Measurements from ENCODE around the gene UROC1.

Gene UROC1

DNA sequence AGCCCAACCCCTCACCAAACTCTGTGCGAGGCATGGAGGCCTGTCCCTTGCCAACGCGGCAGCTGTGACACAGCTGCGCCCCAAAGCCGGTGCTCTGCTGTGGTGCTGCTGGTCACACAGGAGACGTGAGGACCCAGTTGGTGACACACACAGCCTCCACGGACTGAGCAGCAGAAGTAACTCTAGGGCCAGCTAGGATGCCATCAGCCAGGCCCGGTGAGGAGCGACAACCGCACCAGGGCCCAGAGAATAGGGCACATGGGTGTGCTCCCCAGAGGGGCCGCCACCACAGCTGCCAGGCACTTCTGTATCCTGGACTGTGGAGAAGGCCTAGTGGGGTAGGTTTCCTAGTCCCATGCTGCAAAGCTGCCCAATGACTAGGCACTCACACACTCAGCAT, 52.6 kb downstream of the UROC1 start:
- DNase-seq (ENCODE audit: extremely low read depth in 1 of 2, low read depth in 1 of 2) = no peak

DNA sequence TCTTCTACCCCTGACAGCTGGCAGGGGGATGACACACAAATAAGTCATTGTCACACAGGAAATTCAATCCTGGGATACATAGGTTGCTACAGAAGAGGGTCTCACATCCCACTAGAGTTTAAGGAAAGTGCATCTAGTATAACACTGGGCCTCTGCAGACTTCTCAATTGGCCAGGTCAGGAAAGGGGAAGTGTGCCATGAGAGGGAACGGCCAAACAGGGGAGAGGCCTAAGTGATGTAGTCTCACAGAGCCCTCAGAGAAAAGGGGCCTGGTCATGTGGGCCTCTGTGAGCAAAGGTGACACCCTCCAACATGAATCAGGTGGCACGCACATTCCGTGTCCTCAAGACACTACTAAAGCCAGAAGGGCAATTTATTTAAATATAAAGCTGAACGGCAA, 53.1 kb downstream of the UROC1 start:
- DNase-seq (ENCODE audit: extremely low read depth in 1 of 2, low read depth in 1 of 2) = no peak

DNA sequence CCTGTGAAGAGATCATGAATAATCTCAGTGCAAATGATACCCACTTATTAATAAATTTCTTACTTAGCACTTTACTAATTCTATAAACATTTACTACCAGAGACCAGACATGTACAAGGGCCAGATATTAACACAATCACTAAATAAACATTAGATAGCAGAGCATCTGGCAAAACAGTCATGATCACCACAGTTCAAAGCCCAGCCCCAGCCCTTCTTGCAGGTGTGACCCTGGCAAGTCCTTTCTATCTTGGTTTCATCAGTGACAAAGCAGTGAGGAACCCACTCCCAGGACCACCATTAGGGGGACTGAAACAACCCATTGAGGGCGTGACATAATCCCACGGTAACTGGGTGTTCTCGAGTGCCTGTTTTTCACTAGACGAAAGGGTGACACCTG, 53.5 kb downstream of the UROC1 start:
- no peak for DNase-seq (ENCODE audit: extremely low read depth in 1 of 2, low read depth in 1 of 2)

DNA sequence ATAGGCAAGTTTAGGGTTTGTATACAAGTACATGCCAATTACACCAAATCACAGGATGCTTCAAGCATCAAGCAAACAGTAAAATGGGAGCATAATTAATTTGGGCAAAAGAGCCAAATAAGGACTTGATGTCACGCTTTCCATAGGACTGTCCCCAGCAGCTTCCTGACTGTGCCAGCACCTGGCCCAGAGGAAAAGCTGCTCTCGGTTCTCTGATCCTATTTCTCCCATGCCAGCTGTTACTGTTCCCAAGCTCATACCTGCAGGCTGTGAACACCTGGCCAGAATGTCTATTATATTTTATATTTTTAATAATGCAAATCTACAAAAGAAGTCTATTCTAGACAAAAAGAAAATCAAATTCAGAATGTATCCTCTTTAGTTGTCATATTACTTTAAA, 54.1 kb downstream of the UROC1 start:
- DNase-seq (ENCODE audit: extremely low read depth in 1 of 2, low read depth in 1 of 2) = no peak

DNA sequence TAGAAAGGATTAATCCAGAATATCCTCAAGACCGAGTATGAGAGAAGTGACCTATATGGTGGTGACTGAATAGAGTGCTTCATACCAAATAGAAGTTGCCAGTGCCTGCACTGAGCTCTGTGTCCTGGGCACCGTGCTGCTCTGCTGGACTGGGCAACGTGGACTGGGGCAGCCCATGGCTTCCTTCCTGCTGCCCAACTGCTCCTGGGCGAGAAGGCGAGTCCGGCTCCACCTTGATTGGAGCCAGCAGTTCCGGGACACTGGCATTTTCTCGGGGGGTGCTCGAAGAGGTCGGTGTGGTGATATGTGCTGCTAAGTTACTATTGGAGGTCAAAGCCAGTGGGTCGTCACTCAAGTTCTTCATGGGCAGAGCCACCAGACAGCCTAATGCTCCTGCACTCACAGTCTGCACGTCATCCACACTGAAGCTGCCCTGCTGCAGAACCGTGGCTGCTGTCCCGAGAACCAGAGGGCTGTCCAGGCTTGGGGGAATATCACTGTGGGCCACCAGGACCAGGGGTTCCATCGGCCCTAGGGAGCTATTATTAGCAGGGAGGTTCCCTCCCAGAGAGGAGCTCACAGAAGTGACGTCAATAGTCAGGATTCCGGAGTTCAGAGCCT, 56.0 kb downstream of the UROC1 start:
- no peak for DNase-seq (ENCODE audit: extremely low read depth in 1 of 2, low read depth in 1 of 2)

DNA sequence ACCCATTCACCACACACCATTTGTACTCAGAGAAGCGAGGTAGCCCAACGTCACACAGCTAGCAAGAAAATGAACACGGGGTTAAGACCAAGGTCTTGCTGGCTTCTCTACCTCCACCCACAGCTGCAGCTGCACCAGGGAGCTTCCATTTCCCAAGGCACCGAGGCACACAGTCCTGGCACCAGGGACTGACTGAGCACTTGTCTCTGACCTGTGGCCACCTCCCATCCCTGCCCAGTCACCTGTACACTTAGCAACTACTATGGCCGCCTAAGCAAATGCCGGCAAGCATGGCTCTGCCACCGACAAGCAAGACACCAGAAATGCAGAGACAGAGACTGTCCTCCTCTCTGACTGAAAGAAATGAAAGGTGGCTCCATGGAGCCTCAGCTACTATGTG, 57.2 kb downstream of the UROC1 start:
- no peak for DNase-seq (ENCODE audit: extremely low read depth in 1 of 2, low read depth in 1 of 2)

DNA sequence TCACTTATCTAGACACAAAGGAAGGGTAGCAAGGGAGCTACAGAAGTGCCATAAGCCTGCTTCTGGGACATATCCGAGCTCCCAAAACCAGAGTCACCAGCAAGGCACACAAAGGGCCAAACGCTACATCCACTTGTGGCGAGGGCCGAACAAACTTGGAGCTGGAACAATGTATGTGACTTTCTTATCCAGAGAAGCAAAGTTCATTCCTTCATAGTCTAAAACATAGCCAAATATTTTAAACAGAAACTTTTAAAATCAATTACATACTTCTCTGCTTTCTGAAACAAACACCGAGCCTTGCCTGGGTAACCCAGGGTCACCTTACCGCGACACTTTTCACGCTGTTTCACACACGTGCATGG, 57.8 kb downstream of the UROC1 start:
- DNase-seq (ENCODE audit: extremely low read depth in 1 of 2, low read depth in 1 of 2) = no peak

DNA sequence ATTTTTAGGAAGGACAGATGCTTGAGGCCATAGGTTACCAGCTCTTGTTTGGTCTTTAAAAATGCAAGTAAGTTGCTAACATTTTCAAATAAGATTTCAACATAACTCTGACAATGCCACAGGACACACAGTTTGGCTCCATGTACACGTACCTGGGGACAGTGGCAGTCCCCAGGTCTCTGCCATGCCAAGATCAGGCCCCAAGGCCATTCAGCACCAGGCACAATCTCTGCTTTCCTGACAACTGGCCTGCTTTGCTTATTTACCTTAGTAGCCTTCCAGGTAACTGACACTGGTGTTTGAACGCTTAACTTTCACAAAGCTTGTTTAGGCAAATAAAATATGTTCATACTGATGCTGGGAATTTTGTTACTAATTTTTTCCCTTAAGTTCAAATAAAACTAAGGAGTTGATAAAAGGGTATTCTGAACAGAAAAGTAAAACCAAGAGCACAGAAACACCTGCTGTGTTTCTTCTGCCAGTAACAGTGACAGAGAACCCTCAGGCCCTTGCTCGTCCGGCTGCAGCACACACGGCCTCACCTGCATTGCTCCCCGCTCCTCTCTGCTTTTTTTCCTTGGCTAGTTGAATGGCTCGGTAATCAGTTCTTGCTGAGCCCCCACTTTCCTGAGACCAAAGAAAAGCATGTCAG, 58.3 kb downstream of the UROC1 start:
- DNase-seq (ENCODE audit: extremely low read depth in 1 of 2, low read depth in 1 of 2) = no peak

DNA sequence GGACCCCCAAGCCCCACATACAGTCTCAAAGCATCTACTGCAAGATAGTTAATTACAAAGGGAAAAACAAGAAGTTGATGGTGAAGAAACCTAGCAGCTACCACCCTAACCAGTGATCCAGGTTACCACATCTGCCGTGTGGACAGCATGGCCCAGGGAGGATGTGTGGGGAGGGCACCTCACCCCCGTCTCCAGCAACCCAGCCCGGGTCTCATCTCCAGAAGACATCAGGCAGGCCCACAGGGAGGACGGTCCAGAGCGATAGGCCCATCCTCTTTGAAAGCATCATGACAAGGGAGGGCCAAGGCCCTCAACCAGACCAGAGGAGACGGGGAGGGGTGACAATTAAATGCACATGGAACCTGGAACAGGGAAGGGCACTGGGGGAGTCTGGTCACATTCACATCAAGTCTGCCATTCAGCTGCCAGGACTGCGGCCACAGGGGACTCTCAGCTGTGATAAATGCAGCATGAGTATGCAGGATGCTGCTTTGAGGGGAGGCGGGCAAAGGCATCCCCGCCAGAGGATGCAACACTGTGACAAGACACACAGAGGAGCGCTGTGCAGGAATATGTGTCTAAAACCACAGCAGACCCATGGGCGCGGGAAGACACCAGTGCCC, 60.7 kb downstream of the UROC1 start:
- no peak for DNase-seq (ENCODE audit: extremely low read depth in 1 of 2, low read depth in 1 of 2)

DNA sequence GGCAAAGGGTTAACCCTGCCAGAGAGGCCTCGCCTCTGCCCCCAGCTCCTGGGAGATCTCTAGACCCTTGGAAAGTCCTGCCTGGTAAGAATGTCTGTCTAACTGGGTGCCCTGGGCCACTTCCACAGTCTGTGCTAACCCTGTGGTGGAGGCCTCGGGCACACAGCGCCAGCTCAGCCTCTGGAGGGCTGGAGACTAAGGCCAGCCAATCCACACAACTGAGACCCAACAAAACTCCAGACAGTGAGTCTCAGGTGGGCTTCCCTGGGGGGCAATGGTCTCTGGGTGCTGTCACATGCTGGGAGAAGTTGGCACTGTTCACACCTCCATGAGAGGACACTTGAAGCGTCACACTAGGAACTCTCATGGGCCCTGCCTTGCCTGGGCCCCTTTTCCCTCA, 61.4 kb downstream of the UROC1 start:
- DNase-seq (ENCODE audit: extremely low read depth in 1 of 2, low read depth in 1 of 2) = no peak

DNA sequence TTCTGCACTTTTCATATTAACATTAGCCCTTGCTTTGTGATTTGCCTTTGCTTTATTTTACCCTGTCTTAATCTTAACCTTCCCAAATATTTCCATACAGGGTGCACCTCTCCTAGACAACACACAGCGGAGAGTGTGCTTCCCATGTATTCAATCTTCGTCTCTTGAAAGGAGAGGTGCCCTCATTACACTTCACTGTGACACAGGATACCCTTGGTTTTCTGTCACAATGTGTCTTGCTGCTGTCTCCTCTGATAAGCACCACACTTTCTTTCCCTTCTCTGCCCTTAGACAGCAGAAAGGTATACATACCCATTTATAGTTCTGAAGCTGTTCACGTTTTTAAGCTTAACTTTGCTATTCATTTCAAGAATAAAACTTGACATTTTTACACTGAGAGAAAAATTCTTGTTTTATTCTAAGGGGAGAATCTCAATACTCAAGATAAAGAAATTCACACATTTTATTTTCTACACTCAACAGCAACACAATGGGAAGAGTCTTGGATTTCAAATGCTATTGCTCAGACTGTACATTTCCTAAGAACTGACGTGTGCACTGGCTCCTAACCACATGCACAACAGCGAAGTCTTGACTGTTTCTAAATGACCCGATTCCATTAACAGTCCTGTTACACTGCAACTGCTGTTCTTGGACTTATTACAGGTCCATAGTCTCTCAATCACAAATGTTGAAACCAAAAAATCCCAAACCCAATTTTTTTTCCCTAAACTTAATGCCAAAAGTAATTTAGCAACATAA, 63.0 kb downstream of the UROC1 start:
- DNase-seq (ENCODE audit: extremely low read depth in 1 of 2, low read depth in 1 of 2) = no peak

DNA sequence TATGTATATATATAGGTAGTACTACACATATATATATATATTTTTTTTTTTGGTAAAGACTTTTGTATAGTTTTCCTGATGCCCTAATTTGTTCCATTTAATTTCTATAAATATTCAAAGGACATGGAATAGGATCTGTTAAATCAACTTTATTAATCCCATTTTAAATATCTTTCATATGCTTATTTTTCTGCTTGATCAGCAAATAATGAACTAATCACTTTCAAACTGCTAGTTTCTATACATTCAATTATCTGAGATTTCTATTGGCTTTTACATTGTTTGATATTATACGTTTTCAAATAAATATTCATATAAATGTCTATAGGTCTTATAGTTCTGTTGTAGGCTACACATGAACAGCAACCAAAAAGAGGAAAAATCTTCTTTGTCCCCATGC, 63.5 kb downstream of the UROC1 start:
- DNase-seq (ENCODE audit: extremely low read depth in 1 of 2, low read depth in 1 of 2) = no peak

DNA sequence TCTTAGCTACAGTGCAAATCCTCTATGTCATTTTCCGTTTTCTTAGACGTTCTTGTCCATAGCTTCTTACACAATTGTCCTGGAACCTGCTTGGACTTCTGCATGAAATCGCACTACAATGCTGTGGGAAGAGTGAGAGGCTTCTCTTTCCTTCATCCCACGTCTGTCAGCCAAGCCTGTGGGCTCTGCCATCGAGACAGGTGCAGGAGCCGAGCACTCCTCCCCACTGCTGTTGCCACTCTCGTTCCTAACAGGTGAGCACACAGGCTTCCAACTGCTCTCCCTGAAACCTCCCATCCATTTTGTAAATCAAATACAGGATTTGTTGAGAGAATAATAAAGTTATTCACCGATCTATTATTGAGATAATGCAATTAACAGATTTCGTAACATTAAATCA, 65.4 kb downstream of the UROC1 start:
- DNase-seq (ENCODE audit: extremely low read depth in 1 of 2, low read depth in 1 of 2) = no peak

DNA sequence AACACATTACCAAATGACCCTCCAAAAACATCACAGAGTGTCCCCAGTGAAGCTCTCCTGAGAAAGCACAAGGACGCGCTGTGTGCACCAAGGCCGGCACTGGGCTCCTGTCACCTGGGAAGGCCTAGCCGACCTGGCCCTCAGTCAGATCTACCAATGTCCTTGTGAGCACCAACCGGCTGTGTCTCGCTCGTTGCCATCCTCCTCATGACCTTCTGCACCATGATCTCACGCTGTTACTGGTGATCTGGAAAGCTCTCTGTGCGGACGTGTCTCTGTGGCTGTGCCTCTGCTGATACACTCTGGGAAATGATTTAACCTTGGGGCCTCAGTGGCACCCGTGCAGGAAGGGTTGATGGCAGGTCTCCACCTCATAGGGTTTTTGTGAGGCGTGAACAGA, 66.1 kb downstream of the UROC1 start:
- no peak for DNase-seq (ENCODE audit: extremely low read depth in 1 of 2, low read depth in 1 of 2)

DNA sequence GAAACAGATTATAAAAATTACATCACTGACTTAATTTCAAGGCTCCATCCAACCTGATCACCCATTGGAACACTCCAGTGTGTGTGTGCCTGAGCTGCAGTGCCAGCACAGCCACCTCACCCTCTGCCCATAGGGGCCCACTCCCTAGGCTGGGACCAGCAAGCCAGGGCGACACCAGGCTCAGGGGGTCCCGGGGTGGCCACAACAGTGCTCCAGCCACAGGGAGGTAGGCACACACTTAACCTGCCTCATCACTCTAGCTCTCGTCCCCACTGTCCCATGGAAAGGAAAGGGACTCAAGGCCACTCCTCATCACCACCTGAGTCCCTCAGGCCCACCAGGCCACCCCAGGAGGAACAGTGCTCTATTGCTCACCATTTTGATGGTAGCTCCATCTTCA, 66.8 kb downstream of the UROC1 start:
- DNase-seq (ENCODE audit: extremely low read depth in 1 of 2, low read depth in 1 of 2) = no peak

DNA sequence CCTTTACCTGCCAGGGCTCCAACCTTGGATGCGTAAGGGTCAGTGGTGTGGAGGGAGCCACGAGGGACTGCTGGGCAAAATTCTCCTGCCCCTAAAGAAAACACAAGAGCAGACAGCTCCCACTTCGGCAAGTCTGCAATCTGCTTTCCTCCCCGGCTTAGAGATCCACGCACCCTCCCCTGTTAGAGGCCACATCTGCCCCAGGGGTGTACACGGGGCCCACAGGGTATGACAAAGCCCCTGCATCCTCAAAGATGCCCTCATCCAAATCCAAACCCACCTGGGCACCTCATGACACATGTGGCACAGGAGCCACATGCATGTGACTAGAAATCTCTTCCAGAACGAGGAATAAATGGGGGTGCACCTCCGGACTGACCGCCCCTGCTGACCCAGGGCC, 67.4 kb downstream of the UROC1 start:
- DNase-seq (ENCODE audit: extremely low read depth in 1 of 2, low read depth in 1 of 2) = no peak

DNA sequence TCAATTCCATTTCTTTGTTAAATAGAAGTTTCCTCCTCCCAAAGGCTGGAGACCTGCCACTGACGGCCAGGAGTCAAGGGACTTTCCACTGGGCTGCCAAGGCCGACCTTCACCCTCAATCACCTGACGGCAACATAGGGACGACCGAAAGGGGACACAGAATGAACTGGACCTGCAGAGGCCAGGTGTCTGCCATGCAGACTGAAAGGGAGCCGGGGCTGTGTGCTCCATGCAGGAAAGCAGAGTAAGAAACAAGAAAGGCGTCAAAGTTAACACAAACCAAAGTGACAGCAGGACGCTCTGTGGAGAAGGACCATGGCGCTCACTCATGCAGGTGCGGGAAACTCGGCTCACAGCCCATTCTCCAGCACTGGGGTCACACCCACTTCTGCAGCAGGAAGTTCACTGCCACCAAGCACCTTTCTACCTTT, 67.9 kb downstream of the UROC1 start:
- DNase-seq (ENCODE audit: extremely low read depth in 1 of 2, low read depth in 1 of 2) = no peak

DNA sequence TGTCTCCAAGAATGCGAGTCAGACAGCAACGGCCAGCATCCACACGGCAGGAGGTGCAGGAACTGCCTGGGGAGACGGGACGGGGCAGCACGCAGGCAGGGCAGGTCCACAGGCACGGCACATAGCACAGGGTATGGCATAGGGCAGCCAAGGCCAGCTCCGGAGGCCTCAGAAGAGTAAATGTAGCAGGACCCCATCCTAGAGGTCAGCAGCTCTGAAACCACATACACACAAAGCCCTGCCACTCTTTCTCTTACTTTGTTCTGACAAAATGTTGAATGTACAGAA, 68.7 kb downstream of the UROC1 start:
- no peak for DNase-seq (ENCODE audit: extremely low read depth in 1 of 2, low read depth in 1 of 2)

DNA sequence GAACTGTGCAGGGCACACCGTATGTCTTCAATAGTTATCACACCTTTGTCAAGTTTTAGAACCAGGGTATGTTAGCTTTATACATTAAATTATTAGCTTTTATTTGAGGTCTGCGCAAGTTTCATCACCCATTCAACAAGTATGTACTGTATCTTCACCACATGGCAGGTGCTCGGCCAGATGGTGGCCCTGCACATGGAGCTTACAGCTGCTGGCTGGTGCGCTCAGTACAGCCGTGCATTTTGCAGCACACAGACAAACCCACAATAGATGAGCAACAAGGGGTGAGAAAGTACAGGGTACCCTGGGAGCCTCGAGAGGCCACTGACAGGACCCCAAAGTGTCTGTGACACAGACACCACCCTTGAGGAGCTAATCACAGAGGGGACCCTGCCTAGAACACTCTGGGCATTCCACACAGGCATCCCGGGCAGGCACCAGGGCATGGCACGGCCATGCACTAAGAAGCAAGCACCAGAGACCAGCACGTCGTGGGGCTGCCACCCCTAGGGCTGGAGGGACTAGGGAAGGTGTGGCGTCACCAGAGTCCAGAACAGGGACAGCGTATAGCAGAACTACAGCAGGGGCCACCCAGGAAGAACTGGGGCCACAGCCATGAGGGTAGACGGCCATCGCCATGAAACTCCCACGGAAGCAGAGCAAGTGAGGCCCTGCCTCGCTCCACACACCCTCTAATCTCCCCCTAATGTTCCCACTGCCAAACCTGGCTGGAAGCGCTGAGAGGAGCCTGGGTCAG, 69.3 kb downstream of the UROC1 start:
- DNase-seq (ENCODE audit: extremely low read depth in 1 of 2, low read depth in 1 of 2) = no peak

DNA sequence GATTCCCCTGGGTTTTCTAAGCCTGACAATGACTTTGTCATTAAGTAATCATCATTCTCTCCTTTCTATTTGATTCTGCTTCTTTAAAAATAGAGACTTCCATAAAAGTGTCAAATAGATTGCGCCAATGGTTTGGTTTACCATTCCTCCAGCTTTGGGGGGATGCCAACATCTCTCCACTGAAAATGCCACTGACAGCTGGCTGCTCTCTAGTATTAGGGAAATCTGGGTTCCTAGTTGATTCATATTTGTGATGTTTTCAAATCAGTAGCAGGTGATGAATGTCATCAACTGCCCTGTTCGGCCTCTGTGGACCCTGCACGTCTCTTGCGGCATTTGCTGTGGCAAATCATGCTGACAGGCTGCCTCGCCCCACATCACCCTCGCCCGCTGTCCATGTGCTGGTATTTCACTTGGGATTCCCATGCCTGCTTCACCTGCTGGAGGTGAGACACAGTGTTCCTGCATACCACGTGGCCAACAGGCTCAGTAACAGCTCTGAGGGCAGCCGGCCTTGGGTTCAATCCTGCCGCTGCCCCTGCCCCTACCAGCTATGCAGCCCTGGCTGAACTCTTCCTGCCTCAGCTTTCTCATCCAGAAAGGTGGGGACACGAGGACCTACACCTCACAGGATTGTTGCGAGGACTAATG, 70.0 kb downstream of the UROC1 start:
- DNase-seq (ENCODE audit: extremely low read depth in 1 of 2, low read depth in 1 of 2) = no peak

DNA sequence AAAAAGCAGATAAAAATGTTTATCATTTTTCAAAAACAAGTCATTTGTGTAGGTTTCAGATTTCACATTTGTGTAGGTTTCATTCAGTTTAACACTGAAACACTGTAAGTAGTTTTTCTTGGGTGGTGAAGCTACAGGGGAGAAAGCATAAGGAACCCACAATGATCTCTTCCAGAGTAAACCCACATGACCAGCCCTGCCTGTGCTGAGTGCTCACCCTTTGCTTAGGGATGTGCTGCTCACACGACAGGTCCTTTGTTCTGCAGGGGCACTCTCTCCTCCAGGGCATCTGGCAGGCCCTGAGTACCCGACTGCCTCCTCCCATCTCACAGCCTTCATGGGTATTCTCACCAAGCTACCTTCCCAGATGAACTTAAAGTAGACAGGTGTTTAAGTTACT, 70.8 kb downstream of the UROC1 start:
- DNase-seq (ENCODE audit: extremely low read depth in 1 of 2, low read depth in 1 of 2) = no peak
